ENCODE results near the gene NMRK2.
A peak's percentile ranks its signal among the peaks of the same experiment; 100 is the strongest.

Gene NMRK2

DNA sequence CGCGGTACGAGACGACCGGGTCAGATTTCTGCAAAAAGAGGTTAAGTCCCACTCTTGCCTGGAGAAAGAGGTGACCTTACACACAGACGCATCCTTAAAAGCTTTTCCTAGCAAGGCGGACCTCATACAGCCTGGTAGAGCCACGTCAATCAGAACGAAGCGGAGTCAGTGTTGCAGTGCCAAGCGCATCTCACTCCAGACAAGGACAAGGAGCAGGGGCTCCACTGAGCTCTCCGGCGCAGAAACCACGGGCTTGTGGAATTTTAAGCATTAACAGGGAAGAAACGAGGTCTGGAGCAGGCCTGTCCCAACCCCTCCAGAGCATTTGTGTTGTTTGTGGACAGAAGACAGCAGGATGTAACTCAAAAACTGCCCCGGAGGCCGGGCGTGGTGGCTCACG, 45.3 kb downstream of the NMRK2 start:
- peak in 1 of 2 experiments; percentile 55 for DNase-seq (ENCODE audit: low read depth in 1 of 2, low spot score in 1 of 2)
- TF ChIP-seq REST (IDR thresholded peaks at IDR 0.05; ENCODE audit: insufficient replicate concordance, low read depth), result no peak
- TF ChIP-seq POLR2AphosphoS5 (IDR thresholded peaks at IDR 0.05; ENCODE audit: low read depth), result peak; percentile 8; the same call in 1 of the 2 replicates
- Histone ChIP-seq H3K27ac (replicated peaks) (no peak overlapping the region), H3K27me3 (ENCODE audit: insufficient read depth, poor library complexity, severe bottlenecking) (no peaks in the 10 kb centered on the region), H3K4me3 (replicated peaks; ENCODE audit: insufficient read depth, low read length) (no peak overlapping the region)

DNA sequence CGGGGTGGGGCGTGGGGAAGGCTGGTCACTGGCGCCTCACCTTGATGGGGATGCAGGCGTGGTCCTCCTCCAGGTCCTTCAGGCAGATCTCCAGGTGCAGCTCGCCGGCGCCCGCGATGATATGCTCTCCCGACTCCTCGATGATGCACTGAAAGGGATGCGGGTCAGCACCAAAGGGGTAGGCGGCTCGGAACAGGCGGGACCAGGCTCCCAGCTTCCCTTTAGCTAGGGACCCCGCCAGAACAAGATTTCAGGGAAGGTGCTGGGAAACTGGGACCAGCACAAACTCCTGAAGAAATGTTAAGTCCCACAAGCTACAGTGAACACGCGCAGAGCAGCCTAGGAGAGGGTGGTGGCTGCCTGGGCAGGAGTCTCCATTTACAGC, 46.4 kb downstream of the NMRK2 start:
- H3K27me3 ChIP-seq (ENCODE audit: insufficient read depth, poor library complexity, severe bottlenecking), result no peaks in the 10 kb centered on the region
- no peak overlapping the region for H3K27ac ChIP-seq (replicated peaks)
- TF ChIP-seq SPI1 (IDR thresholded peaks at IDR 0.05; ENCODE audit: borderline replicate concordance, low read depth) (no peak), POLR2AphosphoS5 (IDR thresholded peaks at IDR 0.05; ENCODE audit: low read depth) (no peak; the same call in 1 of the 2 replicates)
- no peak overlapping the region for H3K4me3 ChIP-seq (replicated peaks; ENCODE audit: insufficient read depth, low read length)
- DNase-seq (ENCODE audit: low read depth in 1 of 2, low spot score in 1 of 2), result peak in 1 of 2 experiments; percentile 44

DNA sequence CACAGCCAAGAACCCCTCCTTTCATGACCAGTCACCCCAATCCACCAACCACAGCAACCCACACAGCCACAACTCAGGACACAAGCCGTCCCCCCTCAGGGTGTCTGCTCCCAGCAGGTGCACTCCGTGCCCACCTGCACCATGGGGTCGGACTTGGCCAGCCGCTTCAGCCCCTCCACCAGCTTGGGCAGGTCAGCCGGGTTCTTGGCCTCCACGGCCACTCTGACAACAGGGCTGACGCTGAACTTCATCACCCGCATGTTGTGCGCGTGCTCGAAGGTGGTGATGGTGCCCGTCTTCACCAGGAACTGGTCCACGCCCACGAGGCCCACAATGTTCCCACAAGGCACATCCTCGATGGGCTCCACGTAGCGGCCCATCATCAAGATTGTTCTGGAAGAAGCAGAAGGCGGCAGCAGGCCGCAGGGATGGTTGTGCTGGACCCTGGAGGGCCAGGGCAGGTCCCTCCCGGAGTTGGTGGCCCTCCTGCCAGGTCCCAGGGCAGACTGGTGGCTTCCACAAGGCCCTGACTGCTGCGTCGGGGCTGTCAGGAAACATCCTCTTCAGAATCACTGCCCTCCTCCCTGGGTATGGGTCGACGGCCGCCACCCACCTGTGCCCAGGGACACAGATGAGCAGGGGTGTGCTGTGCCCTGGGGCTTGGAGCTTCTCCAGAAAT, 46.9 kb downstream of the NMRK2 start:
- no peak overlapping the region for H3K4me3 ChIP-seq (replicated peaks; ENCODE audit: insufficient read depth, low read length)
- peak in 1 of 2 experiments; percentile 45 for DNase-seq (ENCODE audit: low read depth in 1 of 2, low spot score in 1 of 2)
- H3K27me3 ChIP-seq (ENCODE audit: insufficient read depth, poor library complexity, severe bottlenecking), result no peaks in the 10 kb centered on the region
- TF ChIP-seq POLR2AphosphoS5 (IDR thresholded peaks at IDR 0.05; ENCODE audit: low read depth) (peak; percentile 27; the same call in 1 of the 2 replicates), GABPA (IDR thresholded peaks at IDR 0.05; ENCODE audit: low read depth) (no peak)
- no peak overlapping the region for H3K27ac ChIP-seq (replicated peaks)

- H3K4me3 ChIP-seq (replicated peaks; ENCODE audit: insufficient read depth, low read length), result no peak overlapping the region
These were observed 47.7 kb downstream of the NMRK2 start for GRCh38 chr19:3980353-3981251.

DNA sequence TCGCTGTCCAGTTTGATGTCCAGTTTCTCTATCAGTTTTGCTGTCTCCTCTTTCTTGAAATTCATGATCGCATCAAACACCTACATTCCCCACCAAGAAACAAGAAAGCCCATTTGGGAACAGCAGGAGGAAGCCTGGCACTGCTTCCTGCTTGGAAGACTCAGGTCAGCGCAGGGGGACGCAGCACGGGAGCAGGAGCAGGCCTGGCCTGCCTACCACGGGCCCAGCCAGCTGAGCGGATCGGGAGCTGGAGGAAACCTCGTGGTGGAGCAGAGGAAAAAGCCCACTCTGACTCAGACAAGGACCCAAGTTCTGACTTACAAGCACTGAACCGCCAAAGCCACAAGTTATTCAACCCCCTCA, 48.5 kb downstream of the NMRK2 start:
- no peak overlapping the region for H3K27ac ChIP-seq (replicated peaks)
- no peak overlapping the region for H3K4me3 ChIP-seq (replicated peaks; ENCODE audit: insufficient read depth, low read length)

More at GRCh38 chr19:3980353-3981251, 47.7 kb downstream of the NMRK2 start:
- DNase-seq (ENCODE audit: low read depth in 1 of 2, low spot score in 1 of 2), result peak; percentile 43 to 51
- TF ChIP-seq POLR2AphosphoS5 (IDR thresholded peaks at IDR 0.05; ENCODE audit: low read depth) (0 out of 2 replicates have a peak, but pooled peaks have one; percentile 10), SPI1 (IDR thresholded peaks at IDR 0.05; ENCODE audit: borderline replicate concordance, low read depth) (no peak)
- H3K27me3 ChIP-seq (ENCODE audit: insufficient read depth, poor library complexity, severe bottlenecking), result no peaks in the 10 kb centered on the region
- H3K27ac ChIP-seq (replicated peaks), result 0 out of 2 replicates have a peak overlapping the region, but pooled peaks have one; percentile 8

GRCh38 chr19:3981736-3982681, 49.1 kb downstream of the NMRK2 start:
- peak in 1 of 2 experiments; percentile 37 for DNase-seq (ENCODE audit: low read depth in 1 of 2, low spot score in 1 of 2)
- no peaks in the 10 kb centered on the region for H3K27me3 ChIP-seq (ENCODE audit: insufficient read depth, poor library complexity, severe bottlenecking)
- H3K4me3 ChIP-seq (replicated peaks; ENCODE audit: insufficient read depth, low read length), result no peak overlapping the region; the same call in 1 of the 2 replicates
- TF ChIP-seq GABPA (IDR thresholded peaks at IDR 0.05; ENCODE audit: low read depth) (no peak), POLR2AphosphoS5 (IDR thresholded peaks at IDR 0.05; ENCODE audit: low read depth) (peak; percentile 14; the same call in 1 of the 2 replicates)
- no peak overlapping the region for H3K27ac ChIP-seq (replicated peaks)

More for the DNA sequence above, 48.5 kb downstream of the NMRK2 start:
- DNase-seq (ENCODE audit: low read depth in 1 of 2, low spot score in 1 of 2), result peak in 1 of 2 experiments; percentile 40
- H3K27me3 ChIP-seq (ENCODE audit: insufficient read depth, poor library complexity, severe bottlenecking), result no peaks in the 10 kb centered on the region
- TF ChIP-seq SPI1 (IDR thresholded peaks at IDR 0.05; ENCODE audit: borderline replicate concordance, low read depth), result no peak
- TF ChIP-seq POLR2AphosphoS5 (IDR thresholded peaks at IDR 0.05; ENCODE audit: low read depth), result peak; percentile 8; the same call in 1 of the 2 replicates

Measured in HL-60 (cell line).